H9 (cell line): ENCODE data around the gene ZNF853. TPM values are rescaled to one million over a fixed set of nuclear protein-coding genes. Genes with fewer than 3 reads are reported as not detected.

ENCODE experiments used
- DNase-seq: peaks from one replicate; pipeline ENCODE4 v3.0.0-alpha.2; 2017
- H2AFZ ChIP-seq: one replicate; pipeline ENCODE4 v1.6.1; 2013; ENCODE audit warnings: mild to moderate bottlenecking, low read length, control low read depth, moderate library complexity
- H2AK5ac ChIP-seq: 2 replicates; pipeline ENCODE4 v1.6.1; 2013; ENCODE audit warnings: low read length, control low read depth, mixed read lengths; ENCODE audit not compliant: insufficient read length
- H2BK120ac ChIP-seq: one replicate; pipeline ENCODE4 v1.6.1; 2013; ENCODE audit warnings: low read depth, mild to moderate bottlenecking, low read length, control low read depth, inconsistent platforms; ENCODE audit not compliant: poor library complexity, severe bottlenecking
- H2BK12ac ChIP-seq: 2 replicates; pipeline ENCODE4 v1.6.1; 2013; ENCODE audit warnings: low read length, control low read depth, mixed read lengths, low read depth; ENCODE audit not compliant: insufficient read length
- H2BK15ac ChIP-seq: 2 replicates; pipeline ENCODE4 v1.6.1; 2013; ENCODE audit warnings: low read depth, low read length, control low read depth
- H2BK20ac ChIP-seq: one replicate; pipeline ENCODE4 v1.6.1; 2013; ENCODE audit warnings: low read depth, mild to moderate bottlenecking, low read length, control low read depth, inconsistent platforms; ENCODE audit not compliant: poor library complexity, severe bottlenecking
- H2BK5ac ChIP-seq: 2 replicates; pipeline ENCODE4 v1.6.1; 2013; ENCODE audit warnings: low read length, control low read depth, mixed read lengths; ENCODE audit not compliant: insufficient read length
- H3K14ac ChIP-seq: 2 replicates; pipeline ENCODE4 v1.6.1; 2013; ENCODE audit warnings: low read length, control low read depth; ENCODE audit not compliant: insufficient read depth
- H3K18ac ChIP-seq: 2 replicates; pipeline ENCODE4 v1.6.1; 2013; ENCODE audit warnings: low read depth, mild to moderate bottlenecking, mixed read lengths, low read length, control low read depth; ENCODE audit not compliant: insufficient read length
- H3K23ac ChIP-seq: 2 replicates; pipeline ENCODE4 v1.6.1; 2013; ENCODE audit warnings: low read length, control low read depth, mixed read lengths, low read depth; ENCODE audit not compliant: insufficient read length
- H3K23me2 ChIP-seq: 2 replicates; pipeline ENCODE4 v1.6.1; 2013; ENCODE audit warnings: low read depth, mild to moderate bottlenecking, mixed read lengths, low read length, control low read depth; ENCODE audit not compliant: insufficient read length, poor library complexity, severe bottlenecking
- H3K27ac ChIP-seq: 2 replicates; pipeline ENCODE4 v1.5.1; 2013; ENCODE audit warnings: low read length, control low read depth, mixed read lengths, low read depth; ENCODE audit not compliant: insufficient read length
- H3K27me3 ChIP-seq: 2 replicates; pipeline ENCODE4 v1.6.1; 2013; ENCODE audit warnings: low read length, control low read depth, inconsistent platforms; ENCODE audit not compliant: insufficient read depth
- H3K4ac ChIP-seq: 2 replicates; pipeline ENCODE4 v1.6.1; 2013; ENCODE audit warnings: low read depth, mild to moderate bottlenecking, control low read depth, inconsistent platforms, low read length, moderate library complexity
- H3K4me1 ChIP-seq: 2 replicates; pipeline ENCODE4 v1.6.1; 2013; ENCODE audit warnings: low read length, control low read depth, inconsistent platforms; ENCODE audit not compliant: insufficient read depth
- H3K4me2 ChIP-seq: 2 replicates; pipeline ENCODE4 v1.6.1; 2013; ENCODE audit warnings: low read length, control low read depth, mixed read lengths; ENCODE audit not compliant: insufficient read length, insufficient read depth
- H3K56ac ChIP-seq: 2 replicates; pipeline ENCODE4 v1.6.1; 2013; ENCODE audit warnings: low read depth, mild to moderate bottlenecking, mixed read lengths, low read length, control low read depth; ENCODE audit not compliant: insufficient read length
- H3K79me1 ChIP-seq: 2 replicates; pipeline ENCODE4 v1.6.1; 2013; ENCODE audit warnings: low read depth, mild to moderate bottlenecking, moderate library complexity, low read length, control low read depth, inconsistent platforms; ENCODE audit not compliant: insufficient read depth, poor library complexity, severe bottlenecking
- H3K79me2 ChIP-seq: 2 replicates; pipeline ENCODE4 v1.6.1; 2013; ENCODE audit warnings: low read length, control low read depth, inconsistent platforms; ENCODE audit not compliant: insufficient read depth
- H3K9ac ChIP-seq: 2 replicates; pipeline ENCODE4 v1.6.1; 2013; ENCODE audit warnings: low read length, control low read depth, mixed read lengths; ENCODE audit not compliant: insufficient read length; ENCODE audit errors: extremely low read depth
- H3K9me3 ChIP-seq: one replicate; pipeline ENCODE4 v1.6.1; 2013; ENCODE audit warnings: low read depth, low read length, inconsistent platforms; ENCODE audit not compliant: control insufficient read depth
- H3T11ph ChIP-seq: one replicate; pipeline ENCODE4 v1.6.1; 2013; ENCODE audit warnings: mild to moderate bottlenecking, low read length, control low read depth, inconsistent platforms
- H4K20me1 ChIP-seq: one replicate; pipeline ENCODE4 v1.6.1; 2013; ENCODE audit not compliant: control insufficient read depth, insufficient read length, insufficient read depth
- H4K5ac ChIP-seq: 2 replicates; pipeline ENCODE4 v1.6.1; 2013; ENCODE audit warnings: low read depth, mild to moderate bottlenecking, mixed read lengths, low read length, control low read depth; ENCODE audit not compliant: insufficient read length
- H4K8ac ChIP-seq: replicated peaks from 2 replicates; pipeline ENCODE4 v1.6.1; 2013; ENCODE audit warnings: low read length, control low read depth, mixed read lengths, low read depth; ENCODE audit not compliant: insufficient read length
- H4K91ac ChIP-seq: 2 replicates; pipeline ENCODE4 v1.6.1; 2013; ENCODE audit warnings: low read depth, mild to moderate bottlenecking, moderate library complexity, mixed read lengths, low read length, control low read depth; ENCODE audit not compliant: insufficient read length
- H3K27ac Mint-ChIP-seq, 3 experiments: 2 replicates in 2 of 3; 3 replicates in 1 of 3; pipeline ENCODE4 v1.8.0; 2020 to 2021; ENCODE audit warnings: mixed read lengths in 3 of 3, mild to moderate bottlenecking in 1 of 3, moderate library complexity in 1 of 3
- H3K27me3 Mint-ChIP-seq: 2 replicates; pipeline ENCODE4 v1.8.0; 2021; ENCODE audit warnings: low read depth, mild to moderate bottlenecking, moderate library complexity, mixed read lengths
- H3K36me3 Mint-ChIP-seq, 3 experiments: 2 replicates in 2 of 3; 3 replicates in 1 of 3; pipeline ENCODE4 v1.8.0; 2020 to 2021; ENCODE audit warnings: low read depth in 3 of 3, mixed read lengths in 3 of 3; ENCODE audit not compliant: insufficient read depth in 1 of 3
- H3K4me1 Mint-ChIP-seq, 2 experiments: 2 replicates each; pipeline ENCODE4 v1.8.0; 2020; ENCODE audit warnings: mixed read lengths in 2 of 2
- H3K4me3 Mint-ChIP-seq, 2 experiments: 2 replicates in 1 of 2; 3 replicates in 1 of 2; pipeline ENCODE4 v1.8.0; 2020 to 2021; ENCODE audit warnings: mild to moderate bottlenecking in 2 of 2, mixed read lengths in 2 of 2, moderate library complexity in 1 of 2
- H3K9me3 Mint-ChIP-seq, 2 experiments: 2 replicates in 1 of 2; 3 replicates in 1 of 2; pipeline ENCODE4 v1.8.0; 2020; ENCODE audit warnings: mild to moderate bottlenecking in 2 of 2, mixed read lengths in 2 of 2, moderate library complexity in 1 of 2
- WGBS: extraction: QIAGEN DNeasy Blood & Tissue Kit; methylation state at CpG from one replicate; pipeline ENCODE4 v1.1.7; 2013; ENCODE audit warnings: missing lambda C conversion rate, low lambda C conversion rate, mixed read lengths; ENCODE audit not compliant: insufficient read length; ENCODE audit errors: extremely low coverage; 5-methylcytosine and 5-hydroxymethylcytosine counted together
- total RNA-seq: library from RNA; stranded (reverse); gene quantifications from 2 replicates; pipeline ENCODE4 v1.2.1, GENCODE V29; 2021
- TF ChIP-seq, protein P1 (sequence below): fragments of 200-600 bp; sonication (generic); conservative IDR thresholded peaks from 3 replicates; pipeline ENCODE4 v1.8.0; 2021; ENCODE audit warnings: antibody characterized with exemption, mild to moderate bottlenecking

ZNF853 gene
- total RNA-seq, 1 experiment from 2014 or later, result 9.6 TPM

DNA sequence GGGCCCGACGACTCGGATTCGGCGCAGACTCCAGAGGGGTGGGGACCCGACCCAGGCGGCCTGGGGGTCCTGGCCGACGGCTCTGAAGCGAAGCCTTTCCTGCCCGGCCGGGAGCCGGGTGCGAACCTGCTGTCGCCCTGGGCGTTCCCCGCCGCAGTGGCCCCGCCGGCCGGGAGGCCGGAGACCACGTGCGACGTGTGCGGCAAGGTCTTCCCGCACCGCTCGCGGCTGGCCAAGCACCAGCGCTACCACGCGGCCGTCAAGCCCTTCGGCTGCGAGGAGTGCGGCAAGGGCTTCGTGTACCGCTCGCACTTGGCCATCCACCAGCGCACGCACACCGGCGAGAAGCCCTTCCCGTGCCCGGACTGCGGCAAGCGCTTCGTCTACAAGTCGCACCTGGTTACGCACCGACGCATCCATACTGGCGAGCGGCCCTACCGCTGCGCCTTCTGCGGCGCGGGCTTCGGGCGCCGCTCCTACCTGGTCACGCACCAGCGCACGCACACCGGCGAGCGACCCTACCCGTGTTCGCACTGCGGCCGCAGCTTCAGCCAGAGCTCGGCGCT lies 37.1 kb downstream of the ZNF853 start:
- no peak overlapping the region for H4K5ac ChIP-seq
- peaks cover 0 to 4% of the 10 kb centered on the region in 2 experiments; a peak in 2 of 5 replicates for H3K9me3 Mint-ChIP-seq
- H3K4me1 ChIP-seq, result no peaks in the 10 kb centered on the region
- H2BK120ac ChIP-seq, result no peak overlapping the region
- H3T11ph ChIP-seq, result no peak overlapping the region
- peaks cover 15 to 26% (median 20%) of the 10 kb centered on the region in 3 experiments for H3K36me3 Mint-ChIP-seq
- H4K91ac ChIP-seq, result no peak overlapping the region
- no peaks in the 10 kb centered on the region for H3K79me2 ChIP-seq
- no peak overlapping the region for H2AFZ ChIP-seq
- DNase-seq, result no peak
- no peak overlapping the region for H2AK5ac ChIP-seq
- H3K27me3 ChIP-seq, result no peaks in the 10 kb centered on the region
- H3K18ac ChIP-seq, result no peak overlapping the region
- H3K9ac ChIP-seq, result no peak overlapping the region
- no peak overlapping the region for H3K4ac ChIP-seq
- H2BK5ac ChIP-seq, result no peak overlapping the region
- no peak overlapping the region for H3K4me2 ChIP-seq
- H3K56ac ChIP-seq, result no peak overlapping the region
- no peak overlapping the region for H2BK12ac ChIP-seq
- H3K14ac ChIP-seq, result no peak overlapping the region
- H3K4me1 Mint-ChIP-seq, result no peaks in the 10 kb centered on the region
- H3K4me3 Mint-ChIP-seq, result no peak overlapping the region
- H3K9me3 ChIP-seq, result no peaks in the 10 kb centered on the region
- no peaks in the 10 kb centered on the region for H4K20me1 ChIP-seq
- WGBS, result no CpG with 5 or more reads among the region's 75 CpGs
- H3K27ac ChIP-seq, result no peak overlapping the region
- TF ChIP-seq, protein P1, sequence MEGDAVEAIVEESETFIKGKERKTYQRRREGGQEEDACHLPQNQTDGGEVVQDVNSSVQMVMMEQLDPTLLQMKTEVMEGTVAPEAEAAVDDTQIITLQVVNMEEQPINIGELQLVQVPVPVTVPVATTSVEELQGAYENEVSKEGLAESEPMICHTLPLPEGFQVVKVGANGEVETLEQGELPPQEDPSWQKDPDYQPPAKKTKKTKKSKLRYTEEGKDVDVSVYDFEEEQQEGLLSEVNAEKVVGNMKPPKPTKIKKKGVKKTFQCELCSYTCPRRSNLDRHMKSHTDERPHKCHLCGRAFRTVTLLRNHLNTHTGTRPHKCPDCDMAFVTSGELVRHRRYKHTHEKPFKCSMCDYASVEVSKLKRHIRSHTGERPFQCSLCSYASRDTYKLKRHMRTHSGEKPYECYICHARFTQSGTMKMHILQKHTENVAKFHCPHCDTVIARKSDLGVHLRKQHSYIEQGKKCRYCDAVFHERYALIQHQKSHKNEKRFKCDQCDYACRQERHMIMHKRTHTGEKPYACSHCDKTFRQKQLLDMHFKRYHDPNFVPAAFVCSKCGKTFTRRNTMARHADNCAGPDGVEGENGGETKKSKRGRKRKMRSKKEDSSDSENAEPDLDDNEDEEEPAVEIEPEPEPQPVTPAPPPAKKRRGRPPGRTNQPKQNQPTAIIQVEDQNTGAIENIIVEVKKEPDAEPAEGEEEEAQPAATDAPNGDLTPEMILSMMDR, result no peak
- H4K8ac ChIP-seq, result no peak overlapping the region
- no peaks in the 10 kb centered on the region for H3K79me1 ChIP-seq
- no peak overlapping the region for H3K23ac ChIP-seq
- no peaks in the 10 kb centered on the region for H3K27me3 Mint-ChIP-seq
- H2BK20ac ChIP-seq, result no peak overlapping the region
- H3K27ac Mint-ChIP-seq, result no peak overlapping the region
- H2BK15ac ChIP-seq, result no peak overlapping the region
- no peaks in the 10 kb centered on the region for H3K23me2 ChIP-seq
